Activated gamma-delta T cell treated with Interleukin-2 at 50 U/mL for 16 hours (primary cell): ENCODE data around the gene UBQLN1.
A peak's percentile ranks its signal among the peaks of the same experiment; 100 is the strongest.
"Not testable (repeated sequence)": the region's sequence is repeated elsewhere in the genome, so short reads cannot be mapped to it uniquely, and the experiment has no call there.

Experiments
- DNase-seq: peaks from one replicate; pipeline ENCODE4 v3.0.0-alpha.2; 2020

The UBQLN1 gene

DNA sequence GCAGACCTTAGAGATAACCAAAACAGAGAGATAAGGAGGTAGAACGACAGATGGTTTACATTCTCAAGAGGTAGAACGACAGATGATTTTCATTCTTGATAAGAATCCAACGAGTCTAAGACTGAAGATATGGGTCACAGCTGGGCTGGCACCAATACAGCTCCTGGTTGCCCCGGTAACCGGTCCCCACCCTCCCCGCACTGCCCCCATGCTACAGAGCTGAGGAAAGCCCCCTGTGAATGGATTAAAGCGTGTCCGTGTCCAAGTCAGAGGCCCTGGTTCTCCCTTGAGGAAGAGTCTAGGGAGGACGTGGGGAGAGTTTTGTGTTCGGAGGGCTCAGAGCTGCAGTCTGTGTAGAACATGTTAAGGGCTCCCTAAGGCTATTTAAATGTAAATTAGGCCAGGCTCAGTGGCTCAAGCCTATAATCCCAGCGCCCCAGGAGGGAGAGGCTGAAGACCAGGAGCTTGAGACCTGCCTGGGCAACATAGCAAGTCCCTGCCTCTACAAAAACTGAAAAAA lies 76.8 kb downstream of the UBQLN1 start:
- no peak for DNase-seq

DNA sequence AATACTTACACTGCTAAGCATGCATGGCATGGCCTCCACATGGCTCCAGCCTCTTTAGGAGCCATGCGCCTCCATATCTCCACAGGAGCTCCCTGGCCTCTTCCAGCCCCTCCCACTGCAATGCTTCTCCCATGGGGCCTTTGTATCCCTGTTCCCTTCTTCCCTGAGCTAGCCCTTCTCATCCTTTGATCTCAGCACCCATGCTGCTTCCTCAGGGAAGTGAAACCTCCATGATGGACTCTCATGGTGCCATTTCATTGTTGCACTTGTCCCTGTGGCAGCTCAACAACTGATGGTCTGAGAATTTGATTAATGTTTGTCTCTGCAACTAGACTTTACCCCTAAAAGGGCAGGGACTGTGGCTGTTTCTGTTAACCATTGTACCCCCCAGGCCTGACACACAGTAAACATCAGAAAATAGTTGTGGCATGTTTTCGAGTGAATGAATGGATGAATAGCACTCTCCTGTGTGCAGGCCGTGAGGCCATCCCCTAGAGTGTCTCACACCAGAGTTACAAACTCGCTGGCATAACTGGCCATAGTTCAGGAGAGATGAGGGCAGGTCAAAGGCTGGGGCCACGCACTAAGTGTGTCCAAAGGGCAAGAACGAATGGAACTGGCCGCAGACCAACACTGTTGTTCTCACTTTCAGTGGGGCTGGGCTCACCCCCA lies 78.2 kb downstream of the UBQLN1 start:
- no peak for DNase-seq

DNA sequence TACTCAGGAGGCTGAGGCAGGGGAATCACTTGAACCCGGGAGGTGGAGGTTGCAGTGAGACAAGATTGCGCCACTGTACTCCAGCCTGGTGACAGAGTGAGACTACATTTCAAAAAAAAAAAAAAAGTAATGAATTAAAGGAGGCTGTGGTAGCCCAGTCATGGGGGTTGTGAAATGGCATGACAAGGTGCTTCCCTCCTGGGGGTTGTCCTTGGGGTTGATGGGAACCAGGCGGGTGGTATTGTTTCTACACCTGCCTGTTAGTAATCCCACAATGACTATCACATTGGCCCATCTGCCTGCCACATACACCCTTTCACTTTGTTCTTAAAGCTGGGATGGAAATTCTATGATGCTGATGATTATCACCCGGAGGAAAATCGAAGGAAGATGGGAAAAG lies 79.2 kb downstream of the UBQLN1 start:
- no peak for DNase-seq

DNA sequence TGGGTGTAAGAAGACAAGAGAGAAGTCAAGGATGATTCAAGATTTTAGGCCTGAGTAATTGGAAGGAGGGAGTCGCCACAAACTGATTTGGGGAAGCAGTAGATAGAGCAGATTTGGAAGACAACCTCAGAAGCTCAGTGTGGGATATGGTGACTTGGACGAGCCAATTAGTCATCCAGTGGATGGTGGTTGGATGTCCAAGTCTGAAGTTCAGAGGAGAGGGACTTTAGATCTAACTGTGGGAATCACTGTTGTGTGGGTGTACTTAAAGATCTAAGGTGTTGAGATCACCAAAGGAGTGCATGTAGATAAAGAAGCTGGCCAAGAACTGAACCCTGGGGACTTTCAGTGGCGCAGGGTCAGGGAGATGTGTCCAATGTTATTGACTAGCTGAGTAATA lies 82.6 kb downstream of the UBQLN1 start:
- DNase-seq, result no peak

DNA sequence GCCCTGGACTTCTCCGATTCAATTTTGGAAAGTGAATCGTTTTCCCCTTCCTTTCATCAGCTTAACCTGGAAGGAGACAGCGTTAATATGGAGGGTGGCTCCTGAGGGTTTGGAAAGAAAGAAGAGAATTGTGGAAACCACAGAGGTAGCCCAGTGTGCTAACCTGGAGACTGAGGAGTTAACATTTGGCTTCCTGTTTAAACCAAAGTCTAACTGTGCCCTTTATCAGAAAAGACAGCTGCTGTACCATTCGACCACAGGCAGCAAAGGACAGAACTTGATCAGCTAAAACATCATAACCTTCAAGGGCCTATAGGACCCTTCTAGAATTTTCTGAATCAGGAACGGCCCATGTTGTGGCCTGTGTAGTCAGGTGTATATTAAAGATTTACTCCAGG lies 84.1 kb downstream of the UBQLN1 start:
- DNase-seq, result no peak

DNA sequence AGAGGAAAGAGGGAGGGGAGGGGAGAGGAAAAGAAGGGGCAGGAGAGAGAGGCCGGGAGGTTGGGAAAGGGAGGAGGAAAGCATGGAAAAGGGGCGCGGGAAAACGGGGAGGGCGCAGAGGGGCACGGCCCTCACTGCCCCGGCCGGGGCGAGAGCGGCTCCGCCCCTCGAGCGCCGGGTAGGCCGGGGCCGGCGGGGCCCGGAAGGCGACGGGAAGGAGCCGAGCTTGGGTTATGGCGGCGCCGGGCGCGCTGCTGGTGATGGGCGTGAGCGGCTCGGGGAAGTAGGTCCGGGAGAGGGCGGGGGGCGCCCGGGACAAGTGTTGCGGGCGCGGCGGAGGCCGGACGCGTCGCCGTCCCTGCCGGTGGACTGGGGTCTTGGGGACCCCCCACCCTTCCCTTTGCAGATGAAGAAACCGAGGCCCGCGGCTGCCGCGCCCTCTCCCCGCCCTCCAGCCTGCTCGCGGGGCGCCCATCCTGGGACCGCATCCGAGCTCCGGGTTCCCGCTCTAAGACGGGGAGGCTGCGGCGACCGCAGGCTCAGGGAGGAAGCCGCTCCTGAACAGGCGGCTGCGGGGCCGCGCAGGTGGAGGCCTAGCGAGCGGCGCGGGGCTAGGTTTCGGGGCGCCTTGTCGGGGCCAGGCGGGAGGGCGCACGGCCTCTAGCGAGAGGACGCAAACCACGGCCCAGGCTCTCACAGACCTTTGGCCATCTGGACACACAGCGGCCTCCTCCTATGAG lies 84.6 kb downstream of the UBQLN1 start, which contains the start of gene IDNK:
TSS of gene IDNK (plus strand) at position 205 of the 740 bp plus-strand sequence. CDS start at position 234, 29 bp downstream.
- DNase-seq, result peak; percentile 50

DNA sequence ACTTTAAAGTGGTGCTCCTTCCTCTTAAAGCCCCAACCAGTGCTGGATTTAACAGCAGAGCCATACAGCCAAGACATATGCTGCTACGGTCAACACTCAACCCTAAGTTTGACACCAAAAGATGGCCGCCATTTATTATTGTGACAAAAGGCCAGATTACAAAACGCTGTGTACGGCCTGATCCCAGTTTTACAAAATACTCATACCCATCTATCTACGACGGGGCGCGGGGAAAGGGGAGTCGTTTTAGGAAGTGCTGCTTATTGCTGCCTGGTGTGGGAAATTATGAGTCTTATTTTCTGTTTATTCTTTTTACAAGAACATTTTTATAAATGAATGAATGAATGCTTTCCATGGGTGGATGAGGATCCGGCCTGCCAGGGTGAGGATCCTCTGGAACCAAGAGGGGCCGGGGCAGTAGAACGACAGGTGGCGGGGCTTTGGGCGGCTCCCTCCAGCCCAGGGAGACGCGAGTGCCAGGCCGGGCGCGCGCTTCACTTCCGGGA lies 85.3 kb downstream of the UBQLN1 start:
- peak; percentile 53 for DNase-seq

DNA sequence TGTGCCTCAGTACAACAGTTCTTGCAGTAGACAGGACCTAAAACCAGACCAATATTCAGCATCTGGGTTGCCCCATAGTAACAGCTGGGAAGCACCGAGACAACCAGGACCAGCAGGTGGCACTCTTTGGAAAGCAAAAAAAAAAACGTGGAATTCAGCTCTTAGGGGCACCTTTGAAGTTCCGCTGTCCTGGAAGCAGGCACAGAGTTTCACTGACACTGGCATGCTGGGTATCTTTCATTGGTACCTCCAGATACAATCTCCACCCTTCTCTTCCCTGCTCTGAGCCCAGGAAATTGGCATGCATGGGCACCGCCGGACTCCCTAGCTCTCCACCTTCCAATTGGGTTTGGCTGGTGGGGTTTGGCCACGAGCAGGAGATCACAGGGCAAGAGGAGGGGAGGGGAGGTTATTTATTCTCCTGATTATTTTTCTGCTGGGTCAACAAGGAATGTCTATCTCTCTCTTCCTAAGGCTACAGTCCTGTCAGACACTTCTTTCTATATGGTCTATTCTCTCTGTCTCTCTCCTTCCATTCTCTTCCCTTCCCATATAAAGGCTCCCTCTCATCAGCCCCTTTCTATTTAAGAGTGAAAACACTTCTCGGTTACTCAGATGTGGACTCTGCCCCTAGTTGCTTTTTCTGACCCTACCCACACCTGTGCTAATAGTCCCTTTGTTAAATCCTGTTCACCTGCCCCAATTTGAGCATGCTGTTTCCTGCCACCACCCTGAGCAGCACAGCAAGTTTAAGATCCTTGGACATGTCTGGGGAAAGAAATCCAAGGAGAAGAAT lies 86.7 kb downstream of the UBQLN1 start:
- peak; percentile 31 for DNase-seq

DNA sequence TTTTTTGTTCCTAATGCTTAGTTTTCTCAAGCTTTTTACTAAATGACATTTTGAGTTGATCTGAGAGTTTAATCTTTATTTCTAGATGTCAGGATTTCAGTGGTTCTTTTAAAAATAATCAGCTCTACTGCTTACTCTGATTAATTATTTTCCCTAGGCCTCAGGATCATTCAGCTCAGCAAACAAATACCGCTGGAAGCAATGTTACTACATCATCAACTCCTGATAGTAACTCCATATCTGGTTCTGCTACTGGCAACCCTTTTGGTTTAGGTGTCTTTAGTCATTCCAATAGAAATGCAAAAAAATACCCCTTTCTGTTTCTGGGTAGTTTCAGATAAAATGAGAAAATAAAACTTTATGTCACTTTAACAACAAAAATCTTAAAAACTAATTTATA lies 90.5 kb downstream of the UBQLN1 start:
- DNase-seq, result no peak

DNA sequence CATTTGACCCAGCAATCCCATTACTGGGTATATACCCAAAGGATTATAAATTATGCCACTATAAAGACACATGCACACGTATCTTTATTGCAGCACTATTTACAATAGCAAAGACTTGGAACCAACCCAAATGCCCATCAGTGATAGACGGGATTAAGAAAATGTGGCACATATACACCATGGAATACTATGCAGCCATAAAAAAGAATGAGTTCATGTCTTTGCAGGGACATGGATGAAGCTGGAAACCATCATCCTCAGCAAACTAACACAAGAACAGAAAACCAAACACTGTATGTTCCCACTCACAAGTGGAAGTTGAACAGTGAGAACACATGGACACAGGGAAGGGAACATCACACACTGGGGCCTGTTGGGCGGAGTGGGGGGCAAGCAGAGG lies 94.5 kb downstream of the UBQLN1 start:
- not testable (repeated sequence) for DNase-seq
